HG03025 (cell line): ENCODE measurements around the gene CNTF.
"Not testable (repeated sequence)": the region's sequence is repeated elsewhere in the genome, so short reads cannot be mapped to it uniquely, and the experiment has no call there.

Source experiments
- ATAC-seq: cut with Tn5 transposase; IDR thresholded peaks from one replicate; pipeline ENCODE4 v1.9.1; 2021; ENCODE audit warnings: mild to moderate bottlenecking, moderate library complexity; ENCODE audit not compliant: unreplicated experiment, low FRiP score

CNTF gene, protein sequence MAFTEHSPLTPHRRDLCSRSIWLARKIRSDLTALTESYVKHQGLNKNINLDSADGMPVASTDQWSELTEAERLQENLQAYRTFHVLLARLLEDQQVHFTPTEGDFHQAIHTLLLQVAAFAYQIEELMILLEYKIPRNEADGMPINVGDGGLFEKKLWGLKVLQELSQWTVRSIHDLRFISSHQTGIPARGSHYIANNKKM

DNA sequence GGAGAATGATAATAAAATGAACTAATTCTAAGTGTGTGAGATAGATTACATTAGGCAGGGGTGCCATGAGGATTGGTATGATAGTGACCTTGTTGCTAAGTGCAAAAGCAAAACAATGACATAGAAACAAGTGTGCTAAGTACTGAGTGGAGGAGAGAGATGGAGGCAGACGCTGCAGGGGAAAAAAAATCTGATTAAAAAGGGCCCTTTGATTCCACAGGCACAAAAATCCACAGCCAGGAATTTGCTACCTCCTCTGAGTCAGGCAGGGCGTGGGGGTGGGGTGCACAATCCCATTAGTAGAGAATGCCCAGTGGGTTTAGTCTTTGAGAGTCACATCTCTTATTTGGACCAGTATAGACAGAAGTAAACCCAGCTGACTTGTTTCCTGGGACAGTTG lies at the start of gene CNTF:
Gene CNTF, plus strand, starts transcription at position 322 of the 400 bp plus-strand sequence. CDS start 88 bp downstream, outside the sequence.
- ATAC-seq, result no peak

DNA sequence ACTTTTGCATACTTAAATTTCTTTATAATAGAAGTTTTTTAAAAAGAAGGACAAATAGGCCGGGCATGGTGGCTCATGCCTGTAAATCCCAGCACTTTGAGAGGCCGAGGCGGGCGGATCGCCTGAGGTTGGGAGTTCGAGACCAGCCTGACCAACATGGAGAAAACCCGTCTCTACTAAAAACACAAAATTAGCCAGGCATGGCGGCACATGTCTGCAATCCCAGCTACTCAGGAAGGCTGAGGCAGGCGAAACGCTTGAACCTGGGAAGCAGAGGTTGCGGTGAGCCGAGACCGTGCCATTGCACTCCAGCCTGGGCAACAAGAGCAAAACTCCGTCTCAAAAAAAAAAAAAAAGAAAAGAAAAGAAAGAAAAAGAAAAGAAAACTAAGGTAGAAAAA lies 49.6 kb upstream of the CNTF start:
- not testable (repeated sequence) for ATAC-seq

DNA sequence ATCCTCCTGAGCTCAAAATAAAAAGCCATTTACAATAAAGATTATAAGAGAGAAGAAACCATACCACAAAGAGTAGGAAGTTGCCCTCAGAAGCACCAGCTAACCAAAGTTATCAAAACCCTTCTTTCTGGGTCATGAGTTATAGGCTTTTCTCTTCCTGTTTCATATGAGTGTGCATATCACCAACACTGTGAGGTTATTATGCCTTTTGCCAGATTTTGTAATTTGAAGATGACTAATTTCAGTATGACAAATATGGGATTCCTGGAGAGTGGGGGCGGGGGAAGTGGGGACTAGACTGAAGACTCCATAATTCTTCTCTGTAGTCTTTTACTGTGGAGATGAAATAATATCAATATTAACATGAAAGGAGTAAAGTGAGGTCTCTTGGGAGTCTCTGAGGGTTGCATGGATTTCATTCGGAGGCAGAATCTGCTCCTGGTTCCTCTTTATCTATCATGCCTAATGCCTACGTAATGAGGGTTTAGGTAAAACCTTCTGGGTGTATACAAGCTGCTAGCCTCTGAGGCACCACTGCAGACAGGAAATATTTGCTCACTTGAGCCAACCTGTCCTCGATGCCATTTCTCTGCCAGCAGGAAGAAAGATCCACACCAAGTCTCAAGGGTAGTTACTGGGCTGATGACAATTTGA lies 48.9 kb upstream of the CNTF start:
- no peak for ATAC-seq

DNA sequence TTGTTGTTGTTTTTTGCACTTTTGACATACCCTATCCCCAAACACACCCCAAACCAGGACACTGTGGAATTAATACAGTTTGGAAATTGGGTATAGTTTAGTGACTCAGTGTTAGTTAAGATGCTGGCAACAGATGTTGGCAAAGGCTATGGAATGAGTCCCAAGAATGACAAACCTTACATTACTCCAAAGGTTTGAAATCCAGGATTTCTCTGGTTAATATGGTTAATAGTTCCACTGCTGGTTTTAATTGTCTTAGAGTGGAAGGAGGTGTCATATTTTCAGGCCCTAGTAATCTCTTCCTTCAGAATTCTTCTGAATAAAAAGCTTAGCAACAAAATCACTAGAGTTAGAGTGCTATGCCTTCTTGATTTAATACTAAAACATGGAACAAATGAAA lies 47.6 kb upstream of the CNTF start:
- no peak for ATAC-seq

DNA sequence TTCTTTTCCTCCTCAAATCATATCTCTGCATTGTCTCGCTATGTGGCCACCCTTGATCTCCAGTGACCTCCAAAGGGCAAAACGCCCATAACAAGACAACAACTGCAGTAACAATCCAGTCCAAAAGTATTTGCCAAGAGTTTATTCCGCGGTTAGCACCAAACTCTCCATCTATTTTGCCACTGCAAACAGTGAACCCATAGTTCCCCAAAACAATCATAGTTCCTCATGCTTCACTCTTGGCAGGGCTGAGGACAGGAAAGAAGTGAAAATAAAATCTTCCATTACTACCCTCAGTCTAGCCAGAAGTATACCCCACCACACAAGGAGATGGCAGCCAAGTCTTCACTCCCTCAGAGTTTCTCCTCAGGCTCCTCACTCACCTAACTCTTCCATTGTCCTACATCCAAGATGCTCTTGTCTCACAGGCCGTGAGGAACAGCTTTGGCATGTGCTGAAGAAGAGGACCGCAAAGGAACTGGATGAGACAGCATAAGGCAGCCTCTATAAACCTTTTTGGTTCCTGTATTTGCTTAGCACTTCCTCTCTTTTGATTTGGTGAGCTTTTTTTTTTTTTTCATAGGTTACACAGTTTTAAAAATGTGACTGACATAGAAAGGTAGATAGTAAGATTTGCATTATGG lies 47.0 kb upstream of the CNTF start, which contains the start of gene LPXN:
Gene LPXN, minus strand, starts transcription at position 480 of the 644 bp plus-strand sequence. Its CDS starts 84 bp downstream, at position 396.
- ATAC-seq, result no peak

DNA sequence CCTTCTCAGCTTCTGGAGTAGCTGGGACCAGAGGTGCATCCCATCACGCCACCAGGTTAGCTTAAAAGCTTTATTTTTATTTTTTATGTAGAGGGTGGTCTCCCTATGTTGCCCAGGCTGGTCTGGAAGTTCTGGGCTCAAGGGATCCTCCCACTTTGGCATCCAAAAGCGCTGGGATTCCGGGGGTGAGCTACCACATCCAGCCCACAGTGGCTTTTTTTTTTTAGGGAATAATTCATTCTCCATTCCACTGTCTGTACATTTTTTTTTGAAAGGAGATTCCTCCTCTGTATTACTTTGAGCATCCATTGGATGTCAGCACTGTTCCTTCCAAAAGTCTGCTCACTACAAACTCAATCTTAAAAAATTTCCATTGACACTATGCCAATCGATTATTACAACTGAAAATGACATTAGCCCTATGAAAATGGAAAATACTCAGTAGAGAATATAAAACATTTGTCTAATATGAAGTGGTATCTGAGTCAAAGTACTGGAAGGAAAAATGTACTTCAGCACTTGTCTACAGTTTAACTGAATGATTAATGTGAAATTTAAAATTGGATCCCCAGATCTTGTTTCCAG lies 45.5 kb upstream of the CNTF start:
- no peak for ATAC-seq

DNA sequence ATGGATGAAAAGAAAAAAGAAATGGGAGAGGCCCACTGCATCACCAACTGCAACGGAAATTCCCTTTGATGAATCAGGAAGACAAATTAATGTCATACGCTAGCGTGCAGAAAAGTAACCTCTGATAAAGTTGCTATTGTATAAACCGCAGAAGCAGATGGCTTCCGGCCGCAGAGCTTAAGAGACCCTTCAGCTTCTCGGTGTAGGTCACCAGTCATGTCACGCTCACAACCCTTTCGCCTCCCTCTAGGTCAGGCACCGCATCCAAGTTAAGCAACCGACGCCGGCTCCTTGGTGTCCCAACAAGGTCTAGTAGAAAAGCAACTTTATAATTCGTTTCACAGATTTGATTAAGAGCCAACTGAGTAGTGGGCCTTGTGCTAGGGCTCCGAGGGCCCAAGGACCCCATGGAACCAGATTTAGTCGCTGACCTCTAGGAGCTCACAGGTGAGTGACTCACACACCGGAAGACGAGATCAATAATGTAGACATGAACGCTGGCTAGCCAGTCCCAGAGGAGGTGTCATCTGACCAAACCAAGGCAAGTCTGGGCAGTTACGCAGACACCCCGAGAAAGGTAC lies 44.8 kb upstream of the CNTF start:
- peak; percentile 45 for ATAC-seq

DNA sequence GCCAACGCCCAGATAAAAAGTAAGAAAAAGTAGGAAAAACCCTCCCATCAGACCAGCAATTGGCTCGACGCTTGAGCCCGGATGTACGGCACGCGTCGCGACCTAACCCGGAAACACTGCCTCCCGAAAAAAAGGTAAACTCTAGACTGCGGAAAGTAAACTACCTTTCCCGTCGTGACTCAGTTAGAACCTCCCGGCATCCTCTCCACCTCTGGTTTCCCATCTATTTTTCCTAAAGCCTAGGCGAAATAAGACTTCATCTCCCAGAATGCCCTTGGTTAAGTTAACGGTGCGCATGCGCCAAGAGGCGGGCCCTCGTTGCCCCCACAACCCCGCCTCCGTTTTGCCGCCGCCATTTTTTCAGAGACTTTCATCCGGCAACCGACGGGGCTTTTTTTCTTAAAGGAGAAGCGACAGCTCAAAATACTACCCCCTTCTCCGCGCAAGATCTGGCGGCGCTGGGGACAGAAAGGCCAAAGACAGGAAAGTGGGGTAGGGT lies 44.3 kb upstream of the CNTF start:
- peak; percentile 41 for ATAC-seq

DNA sequence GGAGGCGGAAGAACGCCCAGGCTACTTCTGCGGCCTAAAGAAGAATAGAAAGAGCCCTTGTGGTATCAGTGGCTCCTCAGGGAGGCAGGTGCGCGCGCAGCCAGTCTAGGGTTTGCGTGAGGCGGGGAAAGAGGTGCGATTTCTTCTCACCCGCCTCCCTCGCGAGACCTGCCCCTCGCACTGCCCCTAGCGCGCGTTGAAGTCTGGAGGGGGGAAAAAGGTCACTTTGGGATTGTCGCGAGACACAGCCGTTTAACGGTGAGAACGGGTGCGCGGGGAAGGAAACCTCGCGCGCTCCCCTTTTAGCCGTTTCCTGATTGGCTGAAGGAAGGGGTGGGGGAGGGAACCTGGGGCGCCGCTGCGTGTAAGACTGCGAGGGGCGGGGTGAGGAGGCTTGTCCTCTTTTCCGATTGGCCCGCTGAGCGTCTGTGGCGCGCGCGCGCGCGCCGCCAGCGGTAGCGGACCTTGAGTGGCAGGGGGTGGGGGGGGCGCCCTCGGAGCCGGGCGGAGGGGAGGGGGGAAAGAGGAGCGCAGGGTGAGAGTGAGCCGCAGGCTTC lies 43.8 kb upstream of the CNTF start, which contains the start of gene ZFP91:
Gene ZFP91, plus strand, starts transcription at position 429 of the 557 bp plus-strand sequence. CDS start 219 bp downstream, outside the sequence.
- peak; percentile 29 for ATAC-seq

DNA sequence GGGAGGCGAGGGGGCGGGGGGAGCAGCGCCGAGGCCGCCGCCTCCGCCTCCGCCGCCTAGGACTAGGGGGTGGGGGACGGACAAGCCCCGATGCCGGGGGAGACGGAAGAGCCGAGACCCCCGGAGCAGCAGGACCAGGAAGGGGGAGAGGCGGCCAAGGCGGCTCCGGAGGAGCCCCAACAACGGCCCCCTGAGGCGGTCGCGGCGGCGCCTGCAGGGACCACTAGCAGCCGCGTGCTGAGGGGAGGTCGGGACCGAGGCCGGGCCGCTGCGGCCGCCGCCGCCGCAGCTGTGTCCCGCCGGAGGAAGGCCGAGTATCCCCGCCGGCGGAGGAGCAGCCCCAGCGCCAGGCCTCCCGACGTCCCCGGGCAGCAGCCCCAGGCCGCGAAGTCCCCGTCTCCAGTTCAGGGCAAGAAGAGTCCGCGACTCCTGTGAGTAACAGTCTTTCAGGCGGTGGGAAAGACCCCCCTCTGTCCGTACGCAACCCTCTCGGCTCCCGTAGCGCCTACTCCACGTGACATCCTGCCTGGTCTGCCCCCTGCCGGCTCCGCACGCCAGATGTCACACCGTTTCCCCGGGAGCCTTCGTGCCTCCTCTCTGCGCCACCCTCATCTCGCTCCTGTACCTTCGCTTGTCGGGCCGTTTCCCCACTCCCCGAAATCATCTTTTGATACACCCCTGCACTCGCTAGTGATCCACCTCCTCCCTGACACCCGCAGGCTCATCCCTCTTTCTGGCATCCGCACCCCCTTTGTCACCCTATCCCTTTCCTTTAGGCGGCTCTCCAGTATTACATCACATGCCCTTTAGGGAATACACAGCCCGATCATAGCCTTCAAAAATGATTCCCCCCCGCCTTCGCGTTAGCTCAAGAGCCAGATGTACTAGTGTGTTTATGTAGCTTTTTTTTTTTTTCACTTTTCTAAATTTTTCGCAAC lies 43.0 kb upstream of the CNTF start:
- peak; percentile 37 for ATAC-seq

DNA sequence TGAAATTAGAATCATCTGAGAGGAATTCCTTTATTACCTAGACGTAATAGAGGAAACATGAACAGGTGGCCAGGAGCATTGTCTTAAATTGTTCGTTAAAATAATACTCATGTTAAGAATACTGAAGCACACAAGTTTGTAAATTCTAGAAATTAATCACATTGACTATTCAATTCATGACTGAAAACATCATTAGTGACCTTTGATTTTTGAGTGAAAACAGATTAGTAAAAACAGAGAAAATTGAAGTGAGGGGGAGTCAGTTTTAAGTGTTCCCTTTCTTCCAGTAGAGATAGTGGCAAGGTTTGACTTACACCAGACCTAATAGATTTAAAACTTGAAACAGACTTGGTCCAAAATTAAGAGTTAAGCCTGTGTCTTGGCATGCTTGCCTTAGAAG lies 42.2 kb upstream of the CNTF start:
- ATAC-seq, result no peak

DNA sequence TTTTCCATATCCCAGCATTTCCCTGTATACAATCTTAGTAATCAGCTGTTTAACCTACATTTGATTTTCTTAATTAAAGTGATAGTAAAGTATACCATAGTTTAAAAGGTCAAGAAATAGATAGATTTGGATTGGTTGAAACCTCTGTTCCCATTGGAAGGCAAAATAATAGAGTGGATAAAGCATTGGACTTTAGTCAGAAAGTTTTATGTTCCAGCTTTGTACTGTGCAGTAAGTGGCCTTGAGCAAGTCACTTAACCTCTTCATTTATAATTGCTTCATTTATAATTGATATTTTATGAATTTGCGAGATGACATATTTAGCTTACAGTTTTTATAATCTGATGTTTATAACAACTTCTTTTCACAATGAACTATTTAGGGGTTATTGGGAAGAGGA lies 40.0 kb upstream of the CNTF start:
- ATAC-seq, result no peak

DNA sequence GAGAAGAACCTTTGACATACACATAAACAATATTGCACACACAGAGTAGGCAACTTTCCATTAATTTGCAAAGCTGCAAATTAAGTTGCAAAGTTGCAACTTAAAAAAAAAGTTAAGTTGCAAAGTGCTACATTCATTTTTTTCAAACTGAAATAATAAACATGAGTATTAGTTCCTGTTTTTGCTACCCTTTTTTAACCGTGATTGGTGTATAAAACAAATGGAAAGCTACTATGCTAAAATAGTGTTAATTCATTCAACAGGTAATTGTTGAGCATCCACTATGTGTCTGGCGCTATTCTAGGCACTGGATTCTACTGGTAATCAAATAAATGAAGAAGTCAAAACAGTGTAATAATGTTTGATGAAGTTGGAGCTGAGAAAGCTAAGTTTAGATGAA lies 35.5 kb upstream of the CNTF start:
- no peak for ATAC-seq

DNA sequence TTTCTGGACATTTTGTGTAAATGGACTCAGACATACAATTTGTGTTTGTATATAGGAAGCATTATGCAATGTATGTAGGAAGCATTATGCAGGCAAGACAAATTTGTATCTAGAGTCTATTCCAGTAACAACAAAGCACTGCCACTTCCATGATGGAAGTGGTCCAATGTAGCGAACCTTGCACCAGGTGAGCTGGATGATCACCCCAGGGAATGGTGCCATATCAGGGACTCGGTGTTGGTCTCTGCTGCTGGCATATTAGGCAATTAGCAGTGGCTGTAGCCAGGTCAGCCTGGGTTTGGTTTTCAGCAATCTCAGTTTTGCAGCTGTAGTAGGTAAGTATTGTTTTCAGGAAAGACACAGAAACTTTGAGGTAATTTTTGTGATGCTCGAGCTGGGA lies 30.8 kb upstream of the CNTF start:
- ATAC-seq, result no peak

DNA sequence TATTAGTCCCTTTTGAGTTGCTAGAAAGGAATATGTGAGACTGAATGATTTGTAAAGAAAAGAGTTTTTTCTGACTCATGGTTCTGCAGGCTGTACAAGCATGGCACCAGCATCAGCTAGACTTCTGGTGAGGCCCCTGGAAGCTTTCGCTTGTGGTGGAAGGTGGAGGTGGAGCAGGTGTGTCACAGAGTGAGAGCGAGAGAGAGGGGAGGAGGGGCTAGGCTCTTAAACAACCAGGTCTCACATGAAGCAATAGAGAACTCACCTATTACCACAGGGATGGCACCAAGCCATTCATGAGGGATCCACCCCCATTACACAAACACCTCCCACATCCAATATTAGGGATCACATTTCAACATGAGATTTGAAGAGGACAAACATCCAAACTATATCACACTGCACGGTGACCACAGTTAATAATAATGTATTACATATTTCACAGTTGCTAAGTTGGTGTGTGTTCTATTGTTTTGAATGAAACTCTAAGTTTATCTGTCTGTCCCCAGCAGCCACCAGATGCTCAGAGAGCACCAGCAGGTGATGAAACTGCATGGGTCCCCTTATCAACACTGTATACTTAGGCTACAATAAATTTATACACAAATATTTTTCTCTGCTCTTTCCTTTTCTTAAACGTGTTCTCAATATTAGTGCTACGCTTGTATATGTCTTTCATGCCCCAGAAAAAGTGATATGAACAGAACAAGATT lies 29.5 kb upstream of the CNTF start:
- no peak for ATAC-seq

DNA sequence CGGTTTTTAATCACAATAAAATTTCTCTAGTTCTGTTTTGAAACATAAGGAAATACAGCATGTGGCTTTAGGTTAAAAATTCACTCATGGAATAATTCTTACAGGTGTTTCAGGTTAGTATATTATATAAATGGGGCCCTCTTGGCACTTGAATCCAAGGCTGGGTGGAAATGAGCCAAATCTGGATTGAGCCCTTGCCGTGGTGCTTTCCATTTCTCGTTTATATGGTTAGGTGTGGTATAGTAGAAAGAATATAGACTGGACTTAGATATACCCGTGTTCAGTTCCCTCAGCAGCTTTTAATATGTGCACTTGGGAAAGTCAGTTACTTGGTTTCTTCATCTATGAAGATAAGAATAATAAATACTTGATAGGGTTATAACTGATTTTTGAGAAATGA lies 27.6 kb upstream of the CNTF start:
- no peak for ATAC-seq

DNA sequence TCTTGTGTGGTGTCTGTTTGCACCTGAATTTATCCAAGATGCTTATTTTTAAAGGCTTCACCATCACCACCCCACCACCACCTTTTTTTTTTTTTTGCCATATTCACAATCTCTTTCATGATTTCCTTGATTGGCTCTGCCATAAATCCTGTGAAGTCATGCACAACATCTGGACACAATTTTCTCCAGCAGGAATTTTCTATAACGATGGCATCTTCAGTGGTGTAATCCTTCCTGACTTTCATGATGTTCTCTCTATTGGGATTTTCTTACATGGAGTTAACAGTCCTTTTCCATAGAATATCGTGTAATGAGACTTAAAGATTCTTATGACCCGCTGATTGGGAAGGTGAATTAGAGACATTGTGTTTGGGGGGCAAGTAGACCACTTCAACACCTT lies 25.8 kb upstream of the CNTF start:
- ATAC-seq, result no peak

DNA sequence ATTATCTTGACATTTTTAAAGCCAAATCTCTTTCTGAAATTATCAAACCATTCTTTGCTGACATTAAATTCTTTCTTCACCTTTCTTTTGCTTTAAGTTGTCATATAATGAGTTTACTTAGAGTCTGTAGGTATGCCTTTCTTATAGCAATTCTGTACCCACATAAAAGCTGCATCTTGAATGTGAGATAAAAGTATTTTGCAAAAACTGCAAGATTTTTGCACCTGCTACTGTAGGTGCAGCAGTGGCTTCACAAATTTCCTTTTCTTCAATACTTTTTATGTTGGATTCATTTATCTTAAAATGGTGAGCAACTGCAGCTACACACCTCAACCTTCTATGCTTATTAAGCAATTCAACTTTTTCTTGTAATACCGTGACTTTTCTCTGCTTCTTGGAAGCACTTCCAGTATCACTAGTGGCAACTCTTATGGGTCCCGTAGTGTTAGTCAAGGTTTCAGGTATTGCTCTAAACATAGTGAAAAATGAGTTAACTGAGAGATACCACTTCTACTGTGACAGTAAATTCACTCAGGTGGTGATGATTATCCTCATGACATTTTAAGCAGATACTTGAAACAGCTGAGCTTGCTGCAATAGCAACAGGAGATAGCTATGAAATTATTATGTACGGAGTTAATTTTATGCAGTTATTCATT lies 24.9 kb upstream of the CNTF start:
- ATAC-seq, result no peak
